ENCODE data around the gene R3HDM1. TPM values are rescaled to one million over a fixed set of nuclear protein-coding genes. Genes with fewer than 3 reads are reported as not detected.

The R3HDM1 gene
- total and polyA plus RNA-seq, 2 experiments from 2014 or later: 9.2 to 18.9 TPM

GRCh38 chr2:135736546-135736945 is 205.3 kb downstream of the R3HDM1 start:
- DNase-seq: no peak
- WGBS, 2 experiments (ENCODE audit: low coverage in 1 of 2, low lambda C conversion rate in 2 of 2, missing lambda C conversion rate in 2 of 2): 90 to 91% methylated on average over 5 of the region's 5 CpGs
- H3K9me2 ChIP-seq (ENCODE audit: insufficient read depth): no peaks in the 10 kb centered on the region
- no peaks in the 10 kb centered on the region for H3K27me3 ChIP-seq (replicated peaks; ENCODE audit: insufficient read depth)
- in situ Hi-C loops (cut with MboI): no loop called here
- H3F3A ChIP-seq (ENCODE audit: insufficient read depth): no peaks in the 10 kb centered on the region
- TF ChIP-seq EZH2 (IDR thresholded peaks at IDR 0.05; ENCODE audit: insufficient read depth, poor library complexity, severe bottlenecking) (no peak), EZH2phosphoT487 (IDR thresholded peaks at IDR 0.05; ENCODE audit: insufficient read depth, low read depth) (no peak)
- no peak overlapping the region for H3K27ac ChIP-seq
- H3K9me3 ChIP-seq (ENCODE audit: low read depth): no peaks in the 10 kb centered on the region
- no peak overlapping the region for H3K9ac ChIP-seq
- no peaks in the 10 kb centered on the region for H4K20me1 ChIP-seq (ENCODE audit: insufficient read depth)
- no peaks in the 10 kb centered on the region for H3K36me3 ChIP-seq (ENCODE audit: low read depth)
- H2AFZ ChIP-seq: no peak overlapping the region
- H3K79me2 ChIP-seq (ENCODE audit: insufficient read depth): no peaks in the 10 kb centered on the region
- no peak overlapping the region for H3K4me2 ChIP-seq (ENCODE audit: unreplicated experiment)
- H3K4me3 ChIP-seq: no peak overlapping the region
- no peaks in the 10 kb centered on the region for H3K4me1 ChIP-seq (ENCODE audit: insufficient read depth)

- H3K9ac ChIP-seq: no peak overlapping the region
- H3K4me1 ChIP-seq (ENCODE audit: insufficient read depth): peaks cover 20% of the 10 kb centered on the region
- DNase-seq: no peak
- H3K9me3 ChIP-seq (ENCODE audit: low read depth): no peaks in the 10 kb centered on the region
- H3K27ac ChIP-seq: no peak overlapping the region
- peaks cover 34% of the 10 kb centered on the region for H3K79me2 ChIP-seq (ENCODE audit: insufficient read depth)
- 91 to 97% methylated on average over 3 of the region's 3 CpGs for WGBS, 2 experiments (ENCODE audit: low coverage in 1 of 2, low lambda C conversion rate in 2 of 2, missing lambda C conversion rate in 2 of 2)
- in situ Hi-C loops (cut with MboI): no loop called here
- TF ChIP-seq EZH2 (IDR thresholded peaks at IDR 0.05; ENCODE audit: insufficient read depth, poor library complexity, severe bottlenecking) (no peak), EZH2phosphoT487 (IDR thresholded peaks at IDR 0.05; ENCODE audit: insufficient read depth, low read depth) (no peak)
- H3K9me2 ChIP-seq (ENCODE audit: insufficient read depth): no peaks in the 10 kb centered on the region
- H3K27me3 ChIP-seq (replicated peaks; ENCODE audit: insufficient read depth): no peaks in the 10 kb centered on the region
- H3K4me2 ChIP-seq (ENCODE audit: unreplicated experiment): no peak overlapping the region
- no peaks in the 10 kb centered on the region for H3K36me3 ChIP-seq (ENCODE audit: low read depth)
- H3F3A ChIP-seq (ENCODE audit: insufficient read depth): peaks cover 16% of the 10 kb centered on the region
- H2AFZ ChIP-seq: peak overlapping the region; percentile 95
- 0 out of 2 replicates have a peak, but pooled peaks cover 6% of the 10 kb centered on the region for H4K20me1 ChIP-seq (ENCODE audit: insufficient read depth)
- no peak overlapping the region for H3K4me3 ChIP-seq
Measured at GRCh38 chr2:135740206-135740605, 208.9 kb downstream of the R3HDM1 start.

DNA sequence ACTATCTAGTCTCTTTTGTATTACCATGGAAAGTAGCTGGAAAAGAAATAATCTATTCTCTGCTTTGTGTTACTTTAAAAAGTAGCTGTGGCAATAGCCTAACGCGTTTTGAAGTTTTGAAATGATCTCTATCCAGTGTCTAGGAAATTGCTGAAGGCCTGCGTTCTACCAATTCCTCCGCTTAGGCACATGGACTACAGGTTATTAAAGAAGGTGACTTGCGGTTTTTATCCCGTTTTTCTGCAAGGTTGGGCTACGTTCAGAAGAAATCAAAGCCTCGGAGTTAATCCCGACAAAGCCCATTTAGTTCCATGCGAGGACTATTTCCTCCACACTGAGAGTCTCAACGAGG is 209.7 kb downstream of the R3HDM1 start:
- in situ Hi-C loops (cut with MboI): no loop called here
- Histone ChIP-seq H2AFZ (peak overlapping the region; percentile 95), H3K9ac (no peak overlapping the region), H3K4me1 (ENCODE audit: insufficient read depth) (peaks cover 28% of the 10 kb centered on the region), H3K4me2 (ENCODE audit: unreplicated experiment) (no peak overlapping the region), H3K9me2 (ENCODE audit: insufficient read depth) (no peaks in the 10 kb centered on the region), H3F3A (ENCODE audit: insufficient read depth) (peaks cover 24% of the 10 kb centered on the region), H3K27me3 (replicated peaks; ENCODE audit: insufficient read depth) (no peaks in the 10 kb centered on the region), H3K27ac (no peak overlapping the region), H3K79me2 (ENCODE audit: insufficient read depth) (peaks cover 41% of the 10 kb centered on the region), H4K20me1 (ENCODE audit: insufficient read depth) (peaks cover 10% of the 10 kb centered on the region; the same call in 1 of the 2 replicates), H3K4me3 (no peak overlapping the region), H3K36me3 (ENCODE audit: low read depth) (no peaks in the 10 kb centered on the region), H3K9me3 (ENCODE audit: low read depth) (no peaks in the 10 kb centered on the region)
- no peak for TF ChIP-seq EZH2phosphoT487 (IDR thresholded peaks at IDR 0.05; ENCODE audit: insufficient read depth, low read depth)
- TF ChIP-seq EZH2 (IDR thresholded peaks at IDR 0.05; ENCODE audit: insufficient read depth, poor library complexity, severe bottlenecking): no peak
- no peak for DNase-seq
- WGBS, 2 experiments (ENCODE audit: low coverage in 1 of 2, low lambda C conversion rate in 2 of 2, missing lambda C conversion rate in 2 of 2): 77 to 80% methylated on average over 11 of the region's 11 CpGs

- TF ChIP-seq EZH2 (IDR thresholded peaks at IDR 0.05; ENCODE audit: insufficient read depth, poor library complexity, severe bottlenecking) (no peak), EZH2phosphoT487 (IDR thresholded peaks at IDR 0.05; ENCODE audit: insufficient read depth, low read depth) (no peak)
- Histone ChIP-seq H3K27ac (peak within 1 kb of the TSS; percentile 90), H3K4me3 (peak within 1 kb of the TSS; percentile 92), H3K4me1 (ENCODE audit: insufficient read depth) (peaks cover 33% of the 10 kb centered on the region), H3K9me2 (ENCODE audit: insufficient read depth) (no peaks in the 10 kb centered on the region), H3K36me3 (ENCODE audit: low read depth) (no peaks in the 10 kb centered on the region), H3K9ac (peak within 1 kb of the TSS; percentile 98), H4K20me1 (ENCODE audit: insufficient read depth) (peaks cover 13% of the 10 kb centered on the region; the same call in 1 of the 2 replicates), H2AFZ (peak within 1 kb of the TSS; percentile 95), H3K4me2 (ENCODE audit: unreplicated experiment) (peak within 1 kb of the TSS; percentile 97), H3K79me2 (ENCODE audit: insufficient read depth) (peaks cover 48% of the 10 kb centered on the region), H3K9me3 (ENCODE audit: low read depth) (no peaks in the 10 kb centered on the region), H3K27me3 (replicated peaks; ENCODE audit: insufficient read depth) (no peaks in the 10 kb centered on the region), H3F3A (ENCODE audit: insufficient read depth) (peaks cover 30% of the 10 kb centered on the region)
- WGBS, 2 experiments (ENCODE audit: low coverage in 1 of 2, low lambda C conversion rate in 2 of 2, missing lambda C conversion rate in 2 of 2): 1% methylated on average over 65 to 74 of the region's 93 CpGs
- in situ Hi-C loops (cut with MboI): no loop called here
- DNase-seq: peak; percentile 99
Measured at GRCh38 chr2:135741395-135742324, 210.4 kb downstream of the R3HDM1 start, which contains the start of gene UBXN4. TSS of gene UBXN4 (plus strand) at chr2:135741855. CDS start at chr2:135741930, 75 bp downstream.

Measured in GM23248 (cell line).